Activated naive CD8-positive, alpha-beta T cell treated with anti-CD3 and anti-CD28 coated beads, Interleukin-2, amount 10 ng/mL, durations not matched to agents 7 days and 5 days (primary cell): ENCODE results near the gene CA5A. TPM values are rescaled to one million over a fixed set of nuclear protein-coding genes. Genes with fewer than 3 reads are reported as not detected.
"Not testable (repeated sequence)": the region's sequence is repeated elsewhere in the genome, so short reads cannot be mapped to it uniquely, and the experiment has no call there.

Experiments used
- ATAC-seq: fragments of 150-1000 bp; cut with Tn5 transposase; one replicate; pipeline ENCODE4 v1.10.0; 2021; ENCODE audit warnings: low read depth, moderate library complexity
- POLR2A ChIA-PET: fragments of 350-600 bp; sonication (Branson Sonifier 250); formaldehyde crosslinking; loops from one replicate; lab custom pipeline; 2021; ENCODE audit warnings: antibody characterized with exemption; lab: Charles Lee
- DNase-seq: peaks from one replicate; pipeline ENCODE4 v3.0.0; 2021
- H3K27ac Mint-ChIP-seq: one replicate; pipeline ENCODE4 v1.8.0; 2022; ENCODE audit warnings: mild to moderate bottlenecking, mixed read lengths
- H3K27me3 Mint-ChIP-seq: one replicate; pipeline ENCODE4 v1.8.0; 2022; ENCODE audit warnings: mild to moderate bottlenecking, moderate library complexity, mixed read lengths
- H3K36me3 Mint-ChIP-seq: one replicate; pipeline ENCODE4 v1.8.0; 2021; ENCODE audit warnings: mild to moderate bottlenecking, mixed read lengths
- H3K4me1 Mint-ChIP-seq: one replicate; pipeline ENCODE4 v1.8.0; 2021; ENCODE audit warnings: mixed read lengths
- H3K4me3 Mint-ChIP-seq: one replicate; pipeline ENCODE4 v1.8.0; 2022; ENCODE audit warnings: mild to moderate bottlenecking, moderate library complexity, mixed read lengths
- H3K9me3 Mint-ChIP-seq: one replicate; pipeline ENCODE4 v1.8.0; 2021; ENCODE audit warnings: mixed read lengths
- total RNA-seq, 2 experiments: library from RNA; stranded (reverse); gene quantifications; one replicate each; pipeline ENCODE4 v1.2.3, GENCODE V29; 2021

The CA5A gene
- total RNA-seq, 2 experiments from 2014 or later = not detected

DNA sequence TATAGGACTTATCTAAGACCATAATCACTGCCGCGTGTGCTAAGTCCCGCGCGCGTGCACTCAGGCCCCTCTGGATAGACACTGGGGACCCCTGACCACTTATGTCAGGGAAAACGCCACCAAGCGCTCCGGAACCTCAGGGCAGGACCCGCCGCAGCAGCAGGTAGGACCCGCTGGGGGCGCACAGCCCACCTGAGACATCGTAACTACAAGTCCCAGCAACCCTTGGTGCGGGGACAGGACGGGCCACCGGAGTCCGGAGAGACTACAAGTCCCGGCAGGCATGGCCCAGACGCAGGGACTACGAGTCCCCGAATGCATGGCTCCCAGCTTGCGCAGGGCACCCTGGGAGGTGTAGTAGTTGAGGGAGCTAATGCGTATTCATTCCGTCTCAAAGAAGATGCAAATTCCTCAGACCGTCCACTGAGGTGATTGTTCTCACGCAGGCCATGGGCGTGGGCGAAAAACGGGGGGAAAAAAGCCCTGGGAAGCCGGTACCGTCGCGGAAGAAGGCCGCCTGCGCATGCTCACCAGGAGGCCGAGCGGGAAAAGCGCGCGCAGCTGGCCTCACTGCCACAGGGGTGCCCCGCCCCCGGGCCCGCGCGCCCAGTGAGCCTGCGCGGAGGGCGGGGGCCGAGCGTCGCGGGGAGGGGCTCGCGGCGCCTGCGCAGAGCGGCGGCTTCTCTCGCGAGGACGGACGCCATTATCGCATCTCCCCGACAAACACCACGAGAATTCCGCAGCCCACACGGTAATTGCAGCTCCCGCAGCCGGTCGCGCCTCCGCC lies 14.6 kb upstream of the CA5A start, which contains the start of gene BANP:
BANP (plus strand) TSS at position 670 of the 787 bp plus-strand sequence. CDS start 23,682 bp downstream, outside the sequence.
- Mint-ChIP-seq H3K27ac (peak within 1 kb of the TSS; percentile 100), H3K4me1 (peaks cover 43% of the 10 kb centered on the region), H3K4me3 (peak within 1 kb of the TSS; percentile 98), H3K9me3 (no peaks in the 10 kb centered on the region), H3K27me3 (no peaks in the 10 kb centered on the region), H3K36me3 (peaks cover 15% of the 10 kb centered on the region)
- POLR2A ChIA-PET = interaction anchor here (0.6 to 2.0 kb wide), 13 partner anchors 9 to 619 kb away, joined by 3 to 13 read pairs (median 5); partner anchors contain the start of genes KLHDC4 and ZC3H18
- peak; percentile 95 for ATAC-seq
- peak; percentile 98 for DNase-seq

DNA sequence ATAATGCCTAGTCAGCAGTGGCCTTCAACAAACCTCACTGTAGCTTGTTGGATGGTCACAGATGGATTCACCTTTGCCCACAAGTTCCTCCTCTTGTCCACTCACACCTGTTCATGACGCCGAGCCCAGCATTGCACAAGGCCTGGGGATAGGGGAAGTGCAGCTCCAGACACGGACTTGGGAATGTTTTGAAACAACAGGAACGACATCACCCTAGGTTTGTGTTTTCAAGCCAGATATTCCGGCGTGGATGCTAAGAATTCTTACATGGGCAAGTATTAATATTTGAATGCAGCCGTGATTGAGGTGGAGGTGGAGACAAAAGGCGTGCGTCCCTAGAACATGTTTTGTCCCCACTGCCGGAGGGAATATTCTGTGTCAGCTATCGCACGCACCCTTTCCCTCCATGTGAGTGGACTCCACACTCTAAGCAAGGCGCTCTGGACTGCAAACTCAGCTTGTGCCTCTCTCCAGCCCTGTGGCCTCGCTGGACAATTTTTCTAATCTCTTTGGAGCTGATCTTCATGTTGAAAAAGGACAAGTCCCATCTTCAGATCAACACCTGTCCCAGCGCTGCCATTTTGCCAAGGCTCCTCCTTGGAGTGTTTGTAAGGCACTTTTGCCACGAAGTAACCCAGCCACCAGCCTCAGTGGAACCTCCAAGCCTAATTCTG lies 12.9 kb upstream of the CA5A start:
- Mint-ChIP-seq H3K27ac (no peak overlapping the region), H3K27me3 (no peaks in the 10 kb centered on the region), H3K9me3 (no peaks in the 10 kb centered on the region), H3K4me3 (peak overlapping the region; percentile 22), H3K4me1 (peaks cover 35% of the 10 kb centered on the region), H3K36me3 (peaks cover 14% of the 10 kb centered on the region)
- POLR2A ChIA-PET = interaction anchor here (0.9 to 1.0 kb wide), 2 partner anchors 184 to 481 kb away, joined by 3 read pairs; partner anchors contain the start of gene KLHDC4
- no peak for ATAC-seq
- no peak for DNase-seq

DNA sequence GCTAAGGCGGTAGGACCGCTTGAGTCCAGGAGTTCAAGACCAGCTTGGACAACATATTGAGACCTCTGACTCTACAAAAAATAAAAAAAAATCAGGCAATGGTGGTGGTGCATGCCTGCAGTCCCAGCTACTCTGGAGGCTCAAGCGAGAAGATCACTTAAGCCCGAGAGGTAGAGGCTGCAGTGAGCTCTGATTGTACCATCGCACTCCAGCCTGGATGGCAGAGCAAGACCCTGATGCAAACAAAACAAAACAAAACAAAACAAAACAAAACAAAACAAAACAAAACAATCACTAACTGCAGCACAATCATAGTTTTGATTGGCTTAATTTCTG lies 12.4 kb upstream of the CA5A start:
- peak overlapping the region; percentile 72 for H3K4me3 Mint-ChIP-seq
- DNase-seq (no peak), ATAC-seq (no peak)
- peaks cover 30% of the 10 kb centered on the region for H3K4me1 Mint-ChIP-seq
- peak overlapping the region; percentile 94 for H3K27ac Mint-ChIP-seq
- POLR2A ChIA-PET = interaction anchor here (0.6 to 1.0 kb wide), 3 partner anchors 183 to 482 kb away, joined by 3 read pairs; partner anchors contain the start of gene KLHDC4
- H3K36me3 Mint-ChIP-seq = peaks cover 9% of the 10 kb centered on the region
- H3K9me3 Mint-ChIP-seq = no peaks in the 10 kb centered on the region
- no peaks in the 10 kb centered on the region for H3K27me3 Mint-ChIP-seq

DNA sequence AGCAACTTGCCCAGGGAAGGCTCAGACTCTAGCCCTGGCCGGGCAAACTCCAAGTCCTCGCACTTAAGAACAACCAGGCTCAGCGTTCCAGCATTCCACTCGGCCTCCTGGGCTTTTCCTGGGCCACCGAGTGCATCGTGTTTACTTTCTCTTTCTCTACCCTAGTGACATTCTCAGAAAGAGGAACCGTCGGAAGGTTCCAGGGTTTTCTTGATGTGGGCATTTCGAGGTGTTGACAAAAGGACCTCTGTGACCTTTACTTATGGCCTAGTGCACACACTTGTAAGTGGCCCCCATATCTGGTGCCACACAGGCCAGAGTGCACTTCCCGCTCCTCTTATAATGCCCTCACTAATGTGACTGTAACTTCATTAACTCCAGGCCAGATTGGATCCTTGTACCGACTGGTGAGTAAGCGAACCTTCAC lies 11.8 kb upstream of the CA5A start:
- Mint-ChIP-seq H3K27me3 (no peaks in the 10 kb centered on the region), H3K4me1 (peaks cover 25% of the 10 kb centered on the region), H3K36me3 (peaks cover 4% of the 10 kb centered on the region), H3K27ac (peak overlapping the region; percentile 94), H3K4me3 (peak overlapping the region; percentile 72), H3K9me3 (no peaks in the 10 kb centered on the region)
- DNase-seq (no peak), ATAC-seq (no peak)
- POLR2A ChIA-PET = interaction anchor here (0.6 to 1.0 kb wide), 3 partner anchors 183 to 482 kb away, joined by 3 read pairs; partner anchors contain the start of gene KLHDC4

DNA sequence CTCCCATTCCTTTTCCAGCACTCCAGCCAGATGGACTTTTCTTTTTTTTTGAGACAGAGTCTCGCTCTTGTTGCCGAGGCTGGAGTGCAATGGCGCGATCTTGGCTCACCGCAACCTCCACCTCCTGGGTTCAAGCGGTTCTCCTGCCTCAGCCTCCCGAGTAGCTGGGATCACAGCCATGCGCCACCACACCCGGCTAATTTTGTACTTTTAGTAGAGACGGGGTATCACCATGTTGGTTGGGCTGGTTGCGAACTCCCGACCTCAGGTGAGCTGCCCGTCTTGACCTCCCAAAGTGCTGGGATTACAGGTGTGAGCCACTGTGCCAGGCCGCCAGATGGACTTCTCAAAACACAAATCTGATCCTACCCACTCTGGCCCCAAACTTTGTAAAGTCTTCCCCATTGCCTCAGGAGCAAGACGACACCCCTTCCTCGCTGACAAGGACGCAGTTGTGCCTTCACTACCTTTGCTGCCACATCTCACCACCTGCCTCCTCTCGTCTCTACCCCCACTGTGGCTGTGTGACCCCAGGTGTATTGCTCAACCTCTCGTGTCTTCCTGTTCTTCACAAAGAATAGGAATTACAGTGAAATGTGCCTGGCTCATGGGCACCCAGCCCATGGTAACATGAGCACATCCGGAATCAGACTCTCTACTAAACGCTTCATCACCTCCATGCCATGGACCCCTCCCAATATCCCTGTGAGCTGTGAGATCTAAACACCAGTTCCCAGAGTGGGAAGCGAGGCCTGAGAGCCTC lies 11.2 kb upstream of the CA5A start:
- POLR2A ChIA-PET = interaction anchor here (0.8 kb wide), 1 partner anchor 167 kb away, joined by 6 read pairs; no protein-coding TSS in a partner anchor

DNA sequence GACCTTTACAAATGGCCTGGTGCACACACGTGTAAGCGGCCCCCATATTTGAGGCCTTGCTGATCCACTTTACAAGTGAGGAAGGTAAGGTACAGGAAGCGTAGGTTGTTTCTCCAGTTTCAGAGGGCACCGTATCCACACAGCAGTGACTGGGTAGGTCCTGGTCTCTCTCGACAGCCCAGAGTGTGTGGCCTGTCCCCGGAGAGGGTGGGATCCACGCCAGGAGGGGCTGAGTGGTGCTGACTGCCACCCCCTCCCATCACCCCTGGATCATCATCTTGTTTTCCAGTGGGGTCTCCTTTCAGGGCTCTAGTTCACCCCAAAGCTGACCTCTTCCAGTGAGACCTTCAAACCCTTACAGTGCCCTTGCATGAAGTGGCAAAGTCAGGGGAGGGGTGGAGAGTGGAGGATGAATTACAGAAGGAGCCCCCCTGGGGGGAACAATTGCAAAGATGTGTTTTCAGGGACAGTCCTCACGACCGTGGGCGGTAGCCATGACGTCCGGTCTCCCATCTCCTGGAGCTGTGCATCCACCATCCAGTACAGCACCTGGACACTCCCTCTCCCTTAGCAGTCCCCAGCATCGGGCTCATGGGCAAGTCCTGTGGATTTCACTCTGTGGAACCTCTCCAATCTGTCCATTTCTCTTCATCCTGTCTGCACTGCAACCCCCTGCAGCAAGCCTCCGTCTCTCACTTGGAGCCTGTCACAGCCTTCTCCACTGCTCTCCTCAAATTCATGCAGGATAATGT lies 10.4 kb upstream of the CA5A start:
- POLR2A ChIA-PET = interaction anchor here (0.8 kb wide), 1 partner anchor 166 kb away, joined by 6 read pairs; no protein-coding TSS in a partner anchor
- Mint-ChIP-seq H3K27me3 (no peaks in the 10 kb centered on the region), H3K36me3 (no peaks in the 10 kb centered on the region), H3K4me3 (no peak overlapping the region), H3K4me1 (peaks cover 20% of the 10 kb centered on the region), H3K9me3 (no peaks in the 10 kb centered on the region), H3K27ac (no peak overlapping the region)
- no peak for DNase-seq
- ATAC-seq = no peak

More for the DNA sequence above, 11.2 kb upstream of the CA5A start:
- Mint-ChIP-seq H3K27me3 (no peaks in the 10 kb centered on the region), H3K4me3 (peak overlapping the region; percentile 72), H3K27ac (peak overlapping the region; percentile 94), H3K4me1 (peaks cover 24% of the 10 kb centered on the region), H3K36me3 (peaks cover 4% of the 10 kb centered on the region), H3K9me3 (no peaks in the 10 kb centered on the region)
- ATAC-seq (no peak), DNase-seq (no peak)

DNA sequence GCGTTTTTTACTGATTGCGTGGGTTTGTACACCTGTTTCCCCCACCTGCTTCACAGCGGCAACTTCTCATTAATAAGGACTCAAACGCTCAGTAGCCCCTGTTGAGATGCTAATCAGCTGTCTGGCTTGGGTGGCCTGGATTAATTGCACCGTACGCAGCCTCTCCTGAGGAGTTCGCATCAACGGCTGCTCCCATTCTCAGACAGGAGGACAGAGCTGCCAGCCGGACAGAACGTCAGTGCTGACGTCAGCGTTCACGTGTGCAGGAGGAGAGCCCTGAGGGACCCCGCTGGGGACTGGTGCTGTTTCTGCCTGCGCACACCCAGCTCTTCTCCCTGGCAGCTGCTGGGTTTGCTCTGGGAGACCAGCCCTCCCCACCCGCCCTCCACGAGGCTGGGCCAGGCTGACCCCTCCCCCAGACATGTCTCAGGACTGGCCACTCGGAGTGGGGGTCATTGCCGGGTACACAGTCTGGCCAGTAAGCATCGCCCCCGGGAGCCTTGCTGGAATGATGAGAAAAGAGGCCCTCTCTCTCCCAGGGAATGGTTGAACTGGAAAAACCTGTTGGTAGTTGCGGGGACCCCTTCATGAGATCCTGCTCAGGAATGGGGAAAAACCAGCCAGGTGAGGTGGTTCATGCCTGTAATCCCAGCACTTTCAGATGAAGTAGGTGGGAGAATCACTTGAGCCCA lies 9.2 kb upstream of the CA5A start:
- DNase-seq = no peak
- ATAC-seq = peak; percentile 24

DNA sequence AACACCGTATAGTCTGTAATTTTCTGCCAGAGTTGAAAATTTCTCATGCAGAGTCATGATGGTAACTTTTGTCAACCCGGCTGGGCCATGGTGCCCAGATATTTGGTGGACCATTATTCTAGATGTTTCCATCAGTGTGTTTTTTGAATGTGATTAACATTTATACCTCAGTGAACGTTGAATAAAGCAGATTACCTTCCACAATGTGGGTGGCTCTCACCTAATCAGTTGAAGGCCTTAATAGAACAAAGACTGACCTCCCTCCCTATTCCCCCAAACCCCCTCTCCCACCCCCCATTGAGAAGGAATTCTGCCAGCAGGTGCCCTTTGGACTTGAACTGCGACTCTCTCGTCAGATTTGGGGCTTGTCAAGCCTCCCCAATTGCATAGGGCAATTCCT lies 6.4 kb upstream of the CA5A start:
- Mint-ChIP-seq H3K27me3 (peaks cover 3% of the 10 kb centered on the region), H3K4me1 (peaks cover 3% of the 10 kb centered on the region), H3K27ac (no peak overlapping the region), H3K36me3 (no peaks in the 10 kb centered on the region), H3K9me3 (peaks cover 3% of the 10 kb centered on the region), H3K4me3 (no peak overlapping the region)
- no peak for DNase-seq
- no peak for ATAC-seq
- POLR2A ChIA-PET = no interaction called here

More for the DNA sequence above, 9.2 kb upstream of the CA5A start:
- Mint-ChIP-seq H3K4me1 (peaks cover 18% of the 10 kb centered on the region), H3K36me3 (no peaks in the 10 kb centered on the region), H3K27ac (no peak overlapping the region), H3K27me3 (no peaks in the 10 kb centered on the region), H3K4me3 (peak overlapping the region; percentile 37), H3K9me3 (no peaks in the 10 kb centered on the region)
- POLR2A ChIA-PET = no interaction called here

DNA sequence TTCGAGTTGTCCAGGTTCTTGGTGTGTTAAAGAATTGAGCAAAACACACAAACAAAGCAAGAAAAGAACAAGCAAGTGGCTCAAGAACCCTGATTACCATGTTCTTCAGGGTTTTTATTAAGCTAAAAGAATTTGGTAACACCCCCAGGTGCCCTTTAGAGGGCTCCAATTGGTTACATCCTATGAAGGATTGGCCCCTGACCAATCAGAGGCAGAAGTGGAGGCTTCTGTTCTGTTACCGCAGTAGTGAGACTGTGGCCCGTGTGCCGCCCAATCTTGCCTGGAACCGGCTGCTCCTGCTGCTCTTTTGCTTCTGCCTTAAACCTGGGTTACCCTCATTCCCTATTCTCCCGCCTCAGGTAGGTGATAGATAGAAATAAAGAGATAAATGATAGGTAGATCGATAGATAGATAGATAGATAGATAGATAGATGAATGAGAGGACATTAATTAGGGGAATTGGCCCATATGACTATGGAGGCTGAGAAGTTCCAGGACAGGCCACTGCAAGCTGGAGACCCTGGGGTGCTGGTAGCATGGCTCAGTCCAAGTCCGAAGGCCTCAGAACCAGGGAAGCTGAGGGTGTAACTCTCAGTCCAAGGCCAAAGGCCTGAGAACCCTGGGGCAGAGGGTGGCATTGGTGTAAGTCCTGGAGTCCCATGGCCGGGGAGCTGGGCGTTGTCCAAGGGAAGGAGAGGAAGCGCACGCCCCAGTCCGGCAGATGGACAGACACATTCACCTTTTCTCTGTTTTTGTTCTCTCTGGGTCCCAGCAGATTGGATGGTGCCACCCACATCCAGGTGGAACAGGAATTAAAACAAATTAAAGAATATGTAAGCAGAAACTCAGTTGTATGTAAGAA lies 3.5 kb upstream of the CA5A start:
- Mint-ChIP-seq H3K27me3 (peaks cover 6% of the 10 kb centered on the region), H3K4me3 (no peak overlapping the region), H3K36me3 (no peaks in the 10 kb centered on the region), H3K9me3 (peaks cover 3% of the 10 kb centered on the region), H3K27ac (no peak overlapping the region), H3K4me1 (no peaks in the 10 kb centered on the region)
- ATAC-seq (no peak), DNase-seq (no peak)
- POLR2A ChIA-PET = no interaction called here

DNA sequence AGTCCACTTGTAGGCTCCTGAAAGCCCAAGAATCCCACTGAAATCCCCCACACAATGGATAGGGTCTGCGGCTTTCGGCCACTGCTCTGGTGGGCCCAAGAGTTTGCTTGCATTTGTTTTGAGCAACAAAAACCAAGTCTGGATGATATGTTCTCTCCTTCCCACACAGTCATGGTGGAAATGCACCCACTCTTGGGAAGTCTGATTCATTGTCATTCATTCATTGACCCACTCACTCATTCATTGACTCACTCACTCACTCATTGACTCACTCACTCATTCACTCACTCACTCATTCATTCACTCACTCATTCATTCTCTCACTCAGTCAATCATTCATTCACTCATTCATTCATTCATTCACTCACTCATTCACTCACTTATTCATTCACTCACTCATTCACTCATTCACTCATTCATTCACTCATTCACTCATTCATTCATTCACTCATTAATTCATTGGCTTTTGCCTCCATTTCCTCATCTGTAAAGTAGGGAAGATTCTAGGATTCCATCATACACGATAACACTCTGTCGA lies 2.2 kb upstream of the CA5A start:
- peaks cover 3% of the 10 kb centered on the region for H3K9me3 Mint-ChIP-seq
- H3K4me1 Mint-ChIP-seq = no peaks in the 10 kb centered on the region
- no peak overlapping the region for H3K4me3 Mint-ChIP-seq
- peaks cover 11% of the 10 kb centered on the region for H3K27me3 Mint-ChIP-seq
- POLR2A ChIA-PET = no interaction called here
- DNase-seq (no peak), ATAC-seq (no peak)
- no peaks in the 10 kb centered on the region for H3K36me3 Mint-ChIP-seq
- H3K27ac Mint-ChIP-seq = no peak overlapping the region

DNA sequence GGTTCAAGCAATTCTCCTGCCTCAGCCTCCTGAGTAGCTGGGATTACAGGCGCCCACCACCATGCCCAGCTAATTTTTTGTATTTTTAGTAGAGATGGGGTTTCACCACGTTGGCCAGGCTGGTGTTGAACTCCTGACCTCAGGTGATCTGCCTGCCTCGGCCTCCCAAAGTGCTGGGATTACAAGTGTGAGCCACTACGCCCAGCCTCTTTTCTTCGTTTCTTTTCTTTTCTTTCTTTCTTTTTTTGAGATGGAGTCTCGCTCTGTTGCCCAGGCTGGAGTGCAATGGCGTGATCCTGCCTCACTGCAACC lies 858 bp upstream of the CA5A start:
- DNase-seq, H3K4me3 Mint-ChIP-seq, ATAC-seq, H3K27ac Mint-ChIP-seq, H3K4me1 Mint-ChIP-seq, H3K9me3 Mint-ChIP-seq, POLR2A ChIA-PET, H3K36me3 Mint-ChIP-seq: not testable (repeated sequence)
- peaks cover 11% of the 10 kb centered on the region for H3K27me3 Mint-ChIP-seq
